ENCODE measurements around the gene RBM18.

DNA sequence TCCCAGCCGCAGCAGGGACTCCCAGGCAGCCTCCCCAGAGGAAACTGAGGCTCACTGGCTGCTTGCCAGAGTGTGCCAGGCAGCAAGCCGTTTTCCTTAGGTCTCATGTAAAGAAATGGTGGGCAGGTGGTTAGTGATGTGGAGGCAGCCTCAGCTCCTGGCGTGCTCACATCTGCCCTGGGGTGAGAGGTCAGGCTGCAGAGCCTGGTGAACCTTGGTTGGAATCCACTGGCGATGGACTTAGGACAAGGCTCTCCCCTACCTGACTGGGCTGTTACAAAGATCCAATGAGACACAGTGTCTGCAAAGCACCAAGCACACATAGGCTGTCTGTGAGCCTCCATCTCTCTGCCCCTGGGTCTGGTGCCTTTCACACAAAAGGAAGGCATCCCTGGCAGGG is 66.8 kb downstream of the RBM18 start:
- TF ChIP-seq RFX5 (IDR thresholded peaks at IDR 0.05; ENCODE audit: low read depth, low read length) = no peak
- TF ChIP-seq, protein P1, sequence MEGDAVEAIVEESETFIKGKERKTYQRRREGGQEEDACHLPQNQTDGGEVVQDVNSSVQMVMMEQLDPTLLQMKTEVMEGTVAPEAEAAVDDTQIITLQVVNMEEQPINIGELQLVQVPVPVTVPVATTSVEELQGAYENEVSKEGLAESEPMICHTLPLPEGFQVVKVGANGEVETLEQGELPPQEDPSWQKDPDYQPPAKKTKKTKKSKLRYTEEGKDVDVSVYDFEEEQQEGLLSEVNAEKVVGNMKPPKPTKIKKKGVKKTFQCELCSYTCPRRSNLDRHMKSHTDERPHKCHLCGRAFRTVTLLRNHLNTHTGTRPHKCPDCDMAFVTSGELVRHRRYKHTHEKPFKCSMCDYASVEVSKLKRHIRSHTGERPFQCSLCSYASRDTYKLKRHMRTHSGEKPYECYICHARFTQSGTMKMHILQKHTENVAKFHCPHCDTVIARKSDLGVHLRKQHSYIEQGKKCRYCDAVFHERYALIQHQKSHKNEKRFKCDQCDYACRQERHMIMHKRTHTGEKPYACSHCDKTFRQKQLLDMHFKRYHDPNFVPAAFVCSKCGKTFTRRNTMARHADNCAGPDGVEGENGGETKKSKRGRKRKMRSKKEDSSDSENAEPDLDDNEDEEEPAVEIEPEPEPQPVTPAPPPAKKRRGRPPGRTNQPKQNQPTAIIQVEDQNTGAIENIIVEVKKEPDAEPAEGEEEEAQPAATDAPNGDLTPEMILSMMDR (conservative IDR thresholded peaks at IDR 0.05; ENCODE audit: low read depth, low read length) = no peak
- TF ChIP-seq POLR2A (IDR thresholded peaks at IDR 0.05; ENCODE audit: low read depth, low read length) = no peak
- no peak for TF ChIP-seq MXI1 (IDR thresholded peaks at IDR 0.05; ENCODE audit: borderline replicate concordance, low read depth, low read length)
- TF ChIP-seq BHLHE40 (IDR thresholded peaks at IDR 0.05; ENCODE audit: low read depth, low read length) = no peak
- TF ChIP-seq MAFK (IDR thresholded peaks at IDR 0.05; ENCODE audit: low read depth, low read length) = no peak
- TF ChIP-seq USF2 (IDR thresholded peaks at IDR 0.05; ENCODE audit: low read depth, low read length) = no peak
- TF ChIP-seq RAD21 (IDR thresholded peaks at IDR 0.05; ENCODE audit: low read length) = no peak

All from IMR-90 (cell line).